Activated CD8-positive, alpha-beta memory T cell treated with anti-CD3 and anti-CD28 coated beads for 36 hours (primary cell): ENCODE data around the gene SLITRK2. TPM values are rescaled to one million over a fixed set of nuclear protein-coding genes. Genes with fewer than 3 reads are reported as not detected.

ENCODE experiments used
- CTCF ChIA-PET: fragments of 350-600 bp; sonication (Branson Sonifier 250); formaldehyde crosslinking; loops from one replicate; lab custom pipeline; 2021; ENCODE audit warnings: antibody characterized with exemption; lab: Charles Lee
- POLR2A ChIA-PET: fragments of 350-600 bp; sonication (Branson Sonifier 250); formaldehyde crosslinking; loops from one replicate; lab custom pipeline; 2021; ENCODE audit warnings: antibody characterized with exemption; lab: Charles Lee
- total RNA-seq, 2 experiments: library from RNA; stranded (reverse); gene quantifications; one replicate each; pipeline ENCODE4 v1.2.3, GENCODE V29; 2021

The SLITRK2 gene
- total RNA-seq, 2 experiments from 2014 or later: not detected

DNA sequence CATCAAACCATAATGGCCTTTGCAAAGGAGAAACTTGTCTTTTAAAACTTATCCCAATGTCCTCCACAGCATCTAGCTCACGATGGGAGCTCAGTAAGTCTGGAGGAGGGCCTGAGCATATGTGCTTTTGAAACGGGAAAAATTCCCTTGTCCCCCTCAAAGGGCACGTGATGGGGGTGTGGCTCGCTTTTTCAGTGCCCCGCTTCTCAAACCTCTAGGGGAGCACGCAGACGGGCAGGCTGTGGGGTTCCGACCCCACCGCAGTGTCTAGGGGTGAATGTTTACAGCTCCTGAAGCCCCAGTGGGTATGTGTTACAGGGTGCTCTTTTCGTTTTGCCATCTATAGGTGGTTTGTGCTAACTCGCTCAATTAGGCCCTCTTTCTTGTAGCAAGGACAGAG lies 31.2 kb downstream of the SLITRK2 start:
- ChIA-PET POLR2A (no interaction called here), CTCF (no interaction called here)

DNA sequence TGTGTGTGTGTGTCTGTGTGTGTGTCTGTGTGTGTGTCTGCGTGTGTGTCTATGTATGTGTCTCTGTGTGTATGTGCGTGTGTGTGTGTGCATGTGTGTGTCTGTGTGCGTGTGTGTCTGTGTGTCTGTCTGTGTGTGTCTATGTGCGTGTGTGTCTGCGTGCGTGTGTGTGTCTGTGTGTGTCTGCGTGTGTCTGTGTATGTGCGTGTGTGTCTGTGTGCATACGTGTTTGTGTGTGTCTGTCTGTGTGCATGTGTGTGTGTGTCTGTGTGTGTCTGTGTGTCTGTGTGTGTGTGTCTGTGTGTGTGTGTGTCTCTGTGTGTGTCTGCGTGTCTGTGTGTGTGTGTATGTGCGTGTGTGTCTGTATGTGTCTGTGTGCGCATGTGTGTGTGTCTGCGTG lies 35.6 kb downstream of the SLITRK2 start:
- ChIA-PET CTCF (no interaction called here), POLR2A (no interaction called here)

DNA sequence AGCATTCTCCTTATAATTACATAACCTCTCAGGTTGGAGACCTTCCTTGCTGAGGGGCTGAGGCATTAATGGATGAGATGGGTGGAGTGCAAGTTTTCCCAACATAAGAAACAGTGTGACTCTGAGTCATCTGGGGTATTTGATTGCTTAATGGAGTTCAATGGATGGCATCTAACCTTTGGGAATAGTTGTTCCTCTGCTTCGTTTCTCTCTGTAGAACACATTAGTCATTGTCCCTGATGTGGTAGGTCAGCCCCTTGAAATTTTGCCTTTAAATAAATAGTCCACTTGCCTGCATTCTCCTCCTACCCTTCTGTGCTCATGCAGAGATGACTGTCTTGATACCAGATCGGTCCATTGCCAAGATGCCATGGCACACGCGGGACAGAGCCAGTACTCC lies 38.6 kb downstream of the SLITRK2 start:
- ChIA-PET CTCF (no interaction called here), POLR2A (no interaction called here)

DNA sequence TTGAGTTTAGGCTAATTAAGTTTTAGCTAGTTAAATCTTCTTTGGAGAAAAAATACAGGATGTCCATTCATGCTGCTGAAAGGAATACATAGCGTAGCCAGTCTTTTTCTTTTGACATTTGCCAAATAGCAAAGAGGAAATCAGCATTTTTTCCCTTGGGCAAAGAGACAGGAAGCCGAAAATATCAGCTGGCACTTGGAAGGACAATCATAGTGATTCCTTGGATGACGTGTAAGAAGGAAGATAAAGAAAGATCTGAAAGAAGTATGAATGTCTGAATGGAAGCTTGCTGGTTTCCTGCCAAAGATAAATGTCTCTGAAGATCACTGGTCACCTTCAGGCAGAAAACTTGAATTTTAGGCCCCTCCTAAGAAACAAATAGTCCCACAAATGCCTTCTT lies 44.2 kb downstream of the SLITRK2 start:
- POLR2A ChIA-PET: no interaction called here
- CTCF ChIA-PET: no interaction called here

DNA sequence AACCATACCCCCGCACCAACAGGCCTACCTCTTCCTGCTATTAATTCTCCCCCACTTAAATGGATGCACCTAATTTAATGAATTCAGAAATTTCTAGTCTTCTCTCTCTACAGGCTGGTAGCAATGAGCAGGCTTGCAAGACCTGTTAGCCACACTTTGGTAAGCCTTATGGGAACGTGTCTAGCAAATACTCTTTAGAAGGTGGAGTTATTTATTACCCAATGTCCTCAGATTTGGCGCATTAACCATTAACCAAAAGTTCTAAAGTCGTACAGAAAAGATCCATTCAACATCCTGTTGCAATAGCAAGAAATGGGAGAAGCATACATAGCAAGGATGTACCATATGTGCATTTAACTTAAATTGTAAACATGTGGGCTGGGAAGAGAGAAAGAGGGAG lies 47.5 kb downstream of the SLITRK2 start:
- ChIA-PET POLR2A (no interaction called here), CTCF (no interaction called here)
